CD4-positive, alpha-beta memory T cell (primary cell): ENCODE results near the gene ARHGEF33. TPM values are rescaled to one million over a fixed set of nuclear protein-coding genes. Genes with fewer than 3 reads are reported as not detected.

ENCODE experiments used
- CTCF ChIA-PET: fragments of 350-600 bp; sonication (Branson Sonifier 250); formaldehyde crosslinking; loops from one replicate; lab custom pipeline; 2021; ENCODE audit warnings: inconsistent platforms; ENCODE audit not compliant: partially characterized antibody; lab: Charles Lee
- POLR2A ChIA-PET: fragments of 350-600 bp; sonication (Branson Sonifier 250); formaldehyde crosslinking; loops from one replicate; lab custom pipeline; 2021; ENCODE audit not compliant: partially characterized antibody; lab: Charles Lee
- DNase-seq, 5 donors: peaks; one replicate each; pipeline versions ENCODE4 v3.0.0 to v3.0.0-alpha.2; 2020 to 2022; ENCODE audit warnings: mixed read lengths in 1 of 5
- H3K27ac ChIP-seq: one replicate; pipeline ENCODE4 v1.7.0; 2013; ENCODE audit warnings: low read depth, low read length
- H3K27me3 ChIP-seq: 2 replicates; pipeline ENCODE4 v1.7.0; 2013; ENCODE audit warnings: mild to moderate bottlenecking, low read length, moderate library complexity; ENCODE audit not compliant: insufficient read depth
- H3K36me3 ChIP-seq: 2 replicates; pipeline ENCODE4 v1.7.0; 2013; ENCODE audit warnings: mild to moderate bottlenecking, low read length, moderate library complexity; ENCODE audit not compliant: insufficient read depth
- H3K4me1 ChIP-seq: 2 replicates; pipeline ENCODE4 v1.7.0; 2013; ENCODE audit warnings: mild to moderate bottlenecking, low read length, moderate library complexity; ENCODE audit not compliant: insufficient read depth
- H3K4me3 ChIP-seq, 2 donors: one replicate each; pipeline ENCODE4 v1.7.0; 2013; ENCODE audit warnings: low read length in 2 of 2, mild to moderate bottlenecking in 1 of 2
- H3K9me3 ChIP-seq, 2 donors: one replicate each; pipeline ENCODE4 v1.7.0; 2013; ENCODE audit warnings: low read length in 2 of 2, control low read depth in 1 of 2; ENCODE audit not compliant: control insufficient read depth in 1 of 2
- H3K27ac Mint-ChIP-seq, 7 donors: one replicate each; pipeline ENCODE4 v1.8.0; 2020 to 2021; ENCODE audit warnings: mixed read lengths in 7 of 7, mild to moderate bottlenecking in 6 of 7, inconsistent platforms in 3 of 7, moderate library complexity in 3 of 7
- H3K27me3 Mint-ChIP-seq, 2 donors: one replicate each; pipeline ENCODE4 v1.8.0; 2020 to 2021; ENCODE audit warnings: mixed read lengths in 2 of 2
- H3K36me3 Mint-ChIP-seq, 2 donors: one replicate each; pipeline ENCODE4 v1.8.0; 2020 to 2021; ENCODE audit warnings: mixed read lengths in 2 of 2, inconsistent platforms in 1 of 2, mild to moderate bottlenecking in 1 of 2
- H3K4me1 Mint-ChIP-seq, 4 donors: one replicate each; pipeline ENCODE4 v1.8.0; 2020 to 2021; ENCODE audit warnings: mixed read lengths in 4 of 4, mild to moderate bottlenecking in 1 of 4
- H3K4me3 Mint-ChIP-seq, 8 donors: one replicate each; pipeline ENCODE4 v1.8.0; 2020 to 2021; ENCODE audit warnings: mixed read lengths in 8 of 8, mild to moderate bottlenecking in 7 of 8, moderate library complexity in 6 of 8, inconsistent platforms in 3 of 8
- H3K9me3 Mint-ChIP-seq, 8 donors: one replicate each; pipeline ENCODE4 v1.8.0; 2020 to 2021; ENCODE audit warnings: mixed read lengths in 8 of 8, mild to moderate bottlenecking in 5 of 8, inconsistent platforms in 3 of 8, moderate library complexity in 1 of 8
- intact Hi-C: fragments of 100-400 bp; cut with micrococcal nuclease; formaldehyde crosslinking; loops from one replicate; pipeline ENCODE4 v1.15.1; 2023
- polyA plus RNA-seq, 2 donors: library from polyadenylated mRNA; unstranded; fragments of 300-500 nt; fragmentation: Illumina TruSeq; gene quantifications; one replicate each; pipeline ENCODE4 v1.2.3, GENCODE V29; 2021
- total RNA-seq, 2 experiments: library from RNA; stranded (reverse); gene quantifications; one replicate each; pipeline ENCODE4 v1.2.3, GENCODE V29; 2021

ARHGEF33 gene
- total and polyA plus RNA-seq, 4 experiments from 2014 or later, result 0.09 to 0.53 TPM; not detected in 2

DNA sequence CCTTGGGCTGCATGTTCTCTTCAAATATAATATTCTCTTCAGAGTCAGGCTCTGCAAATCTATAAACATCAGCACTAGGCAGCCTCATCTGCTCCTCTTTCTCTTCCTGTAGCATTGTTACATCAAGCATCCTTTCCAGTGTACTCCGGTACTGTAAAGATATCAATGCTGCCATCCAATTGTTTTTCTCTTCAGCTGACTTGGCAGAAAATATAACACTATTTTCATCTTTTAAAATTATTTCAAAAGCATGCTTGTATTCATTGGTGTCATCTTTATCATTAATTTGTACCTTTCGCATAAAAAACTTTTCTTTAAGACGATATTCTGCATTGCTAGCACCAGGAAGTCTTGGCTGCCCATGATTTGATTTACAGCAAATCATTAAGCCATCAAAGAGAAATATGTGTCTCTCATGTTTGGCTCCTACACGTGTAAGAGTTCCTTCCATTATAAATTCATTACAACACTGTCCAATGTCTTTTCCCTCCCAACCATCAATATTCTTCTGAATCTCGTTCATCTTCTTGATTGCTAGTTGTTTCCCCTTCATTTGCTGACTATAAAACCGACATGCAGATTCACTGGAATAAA, 133.1 kb downstream of the ARHGEF33 start:
- Histone ChIP-seq H3K4me1 (no peaks in the 10 kb centered on the region), H3K27me3 (no peaks in the 10 kb centered on the region), H3K9me3 (no peaks in the 10 kb centered on the region), H3K27ac (no peak overlapping the region), H3K4me3 (no peak overlapping the region), H3K36me3 (peaks cover 3% of the 10 kb centered on the region)
- DNase-seq, result no peak
- Mint-ChIP-seq H3K27me3 (no peaks in the 10 kb centered on the region), H3K27ac (peak overlapping the region in 2 of 7 donors; percentile 8 to 62), H3K9me3 (no peaks in the 10 kb centered on the region), H3K4me3 (no peak overlapping the region), H3K36me3 (peaks cover 20 to 24% of the 10 kb centered on the region in 2 donors), H3K4me1 (peaks cover 0 to 10% (median 9%) of the 10 kb centered on the region in 4 donors)
- intact Hi-C loops, result no loop called here
- CTCF ChIA-PET, result no interaction called here
- POLR2A ChIA-PET, result no interaction called here

DNA sequence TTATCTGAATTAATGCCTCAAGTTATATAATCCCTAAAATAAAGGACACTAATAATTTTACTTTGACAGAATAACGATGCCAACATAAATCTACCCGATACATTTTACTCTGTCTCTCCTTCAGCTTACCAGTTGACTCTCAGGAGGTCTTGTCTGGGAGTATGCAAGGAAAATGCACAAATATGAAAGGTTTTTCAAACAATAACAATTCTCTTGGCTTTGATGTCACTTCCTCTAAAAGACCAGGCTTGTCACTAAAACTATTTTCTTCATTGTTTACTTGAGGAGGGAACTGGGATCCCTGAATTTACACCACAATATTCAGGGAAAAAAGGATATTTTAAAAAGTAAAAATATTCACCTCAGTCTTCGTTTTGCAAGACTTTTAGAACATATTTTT, 134.0 kb downstream of the ARHGEF33 start:
- Histone ChIP-seq H3K27ac (no peak overlapping the region), H3K9me3 (no peaks in the 10 kb centered on the region), H3K4me3 (no peak overlapping the region), H3K4me1 (no peaks in the 10 kb centered on the region), H3K36me3 (peaks cover 3% of the 10 kb centered on the region), H3K27me3 (no peaks in the 10 kb centered on the region)
- Mint-ChIP-seq H3K4me3 (no peak overlapping the region), H3K9me3 (no peaks in the 10 kb centered on the region), H3K4me1 (peaks cover 0 to 9% (median 6%) of the 10 kb centered on the region in 4 donors), H3K27me3 (no peaks in the 10 kb centered on the region), H3K27ac (peak overlapping the region in 2 of 7 donors; percentile 17 to 48), H3K36me3 (peaks cover 27 to 30% of the 10 kb centered on the region in 2 donors)
- DNase-seq, result no peak
- POLR2A ChIA-PET, result no interaction called here
- CTCF ChIA-PET, result no interaction called here
- intact Hi-C loops, result no loop called here

DNA sequence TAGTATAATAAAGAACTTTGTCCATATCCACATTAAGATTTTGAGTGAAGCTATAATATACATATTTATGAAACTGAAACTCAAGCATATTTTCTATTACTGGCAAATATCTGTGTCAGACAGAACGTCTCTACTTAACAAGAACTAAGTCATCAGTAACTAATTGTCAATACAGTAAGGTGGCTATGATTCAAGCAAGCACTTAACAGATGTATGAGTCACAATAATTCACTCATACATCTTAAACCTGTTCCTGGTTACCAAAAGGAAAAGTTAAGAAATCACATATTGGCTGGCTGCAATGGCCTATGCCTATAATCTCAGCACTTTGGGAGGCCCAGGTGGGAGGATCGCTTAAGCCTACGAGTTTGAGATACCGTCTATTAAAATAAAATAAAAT, 135.2 kb downstream of the ARHGEF33 start:
- peaks cover 0 to 5% (median 2%) of the 10 kb centered on the region in 4 donors for H3K4me1 Mint-ChIP-seq
- ChIA-PET CTCF (interaction anchor here (1.2 kb wide), 1 partner anchor 77 kb away, joined by 4 read pairs; no protein-coding TSS in a partner anchor), POLR2A (no interaction called here)
- DNase-seq, result no peak
- Histone ChIP-seq H3K27me3 (no peaks in the 10 kb centered on the region), H3K27ac (no peak overlapping the region), H3K4me3 (no peak overlapping the region), H3K9me3 (no peaks in the 10 kb centered on the region), H3K36me3 (peaks cover 3% of the 10 kb centered on the region), H3K4me1 (no peaks in the 10 kb centered on the region)
- H3K9me3 Mint-ChIP-seq, result no peaks in the 10 kb centered on the region
- no peak overlapping the region for H3K4me3 Mint-ChIP-seq
- H3K36me3 Mint-ChIP-seq, result peaks cover 22 to 37% of the 10 kb centered on the region in 2 donors
- H3K27me3 Mint-ChIP-seq, result no peaks in the 10 kb centered on the region
- intact Hi-C loops, result no loop called here
- peak overlapping the region in 1 of 7 donors; percentile 48 for H3K27ac Mint-ChIP-seq

Other genes with a start within 250 kb of the ARHGEF33 start
- 10 to 100 TPM; 35.5 to 35.8 TPM for gene GALM, start 223.8 kb upstream of the ARHGEF33 start, total RNA-seq
- 10 to 100 TPM; 51.2 to 60.4 TPM for gene GALM, start 223.8 kb upstream of the ARHGEF33 start, polyA plus RNA-seq
- 100 to 1,000 TPM; 314 to 333 TPM for gene SRSF7, start 138.5 kb upstream of the ARHGEF33 start, total RNA-seq
- 100 to 1,000 TPM; 177 to 202 TPM for gene SRSF7, start 138.5 kb upstream of the ARHGEF33 start, polyA plus RNA-seq
- 10 to 100 TPM; 15.1 to 15.5 TPM for gene GEMIN6, start 111.7 kb upstream of the ARHGEF33 start, total RNA-seq
- gene GEMIN6, start 111.7 kb upstream of the ARHGEF33 start, polyA plus RNA-seq, result 10 to 100 TPM in 1 of 2 donors, 1 to 10 TPM in 1; 5.9 to 15.5 TPM
- 10 to 100 TPM; 16.6 to 23.5 TPM for gene DHX57, start 13.9 kb upstream of the ARHGEF33 start, total RNA-seq
- 1 to 10 TPM; 3.9 to 8.7 TPM for gene DHX57, start 13.9 kb upstream of the ARHGEF33 start, polyA plus RNA-seq
- gene MORN2, start 13.9 kb upstream of the ARHGEF33 start, total RNA-seq, result 1 to 10 TPM in 1 of 2 experiments, under 1 TPM in 1; 0.49 to 2.0 TPM
- gene MORN2, start 13.9 kb upstream of the ARHGEF33 start, polyA plus RNA-seq, result 1 to 10 TPM; 2.8 to 5.9 TPM
- 100 to 1,000 TPM in 1 of 2 experiments, 10 to 100 TPM in 1; 94.4 to 103 TPM for gene SOS1, start 231.2 kb downstream of the ARHGEF33 start, total RNA-seq
- 10 to 100 TPM in 1 of 2 donors, 1 to 10 TPM in 1; 5.7 to 25.6 TPM for gene SOS1, start 231.2 kb downstream of the ARHGEF33 start, polyA plus RNA-seq